PC-9 (cell line): ENCODE measurements around the gene RHBDL1.

Experiments used
- CTCF ChIP-seq: fragments of 200-600 bp; sonication (generic); conservative IDR thresholded peaks from 2 replicates; pipeline ENCODE4 v1.6.1; 2017; ENCODE audit warnings: mixed run types, antibody characterized with exemption, mild to moderate bottlenecking, moderate library complexity
- EZH2 ChIP-seq: fragments of 200-600 bp; sonication (generic); IDR thresholded peaks from 2 replicates; pipeline ENCODE4 v1.8.0; 2017; ENCODE audit warnings: antibody characterized with exemption, low read depth

GRCh38 chr16:704552-705380 is 29.3 kb downstream of the RHBDL1 start:
- TF ChIP-seq CTCF (no peak), EZH2 (no peak)
